ENCODE measurements around the gene OPA1. TPM values are rescaled to one million over a fixed set of nuclear protein-coding genes. Genes with fewer than 3 reads are reported as not detected.

Gene OPA1
- polyA plus RNA-seq, 1 donor (not counting 4 experiments of a cell fraction or from before 2014, with no cell fraction given), result 50.1 TPM

- dilution Hi-C loops (cut with MboI; ENCODE audit: extremely low pct_ligation_motif_present, low sequenced_read_pairs), result no loop called here
- H3K36me3 ChIP-seq (ENCODE audit: control insufficient read depth in 2 of 2, extremely low read depth in 1 of 2, insufficient read depth in 2 of 2, low read length in 2 of 2), result peaks cover 7 to 17% of the 10 kb centered on the region in 2 experiments
- H4K20me1 ChIP-seq (ENCODE audit: control insufficient read depth, extremely low read depth, insufficient read depth, low read length), result no peaks in the 10 kb centered on the region
- FAIRE-seq (no peak), DNase-seq (ENCODE audit: low read depth, low spot score) (no peak)
- H3K4me3 ChIP-seq (ENCODE audit: control insufficient read depth in 2 of 3, extremely low read depth in 1 of 3, insufficient read depth in 2 of 3, low read depth in 1 of 3, low read length in 3 of 3), result no peak overlapping the region
- H3K27ac ChIP-seq (ENCODE audit: control insufficient read depth, insufficient read depth, low read length), result no peak overlapping the region
- H3K79me2 ChIP-seq (ENCODE audit: control insufficient read depth, insufficient read depth, low read length), result no peaks in the 10 kb centered on the region
- H3K4me2 ChIP-seq (ENCODE audit: control insufficient read depth, extremely low read depth, insufficient read depth, low read depth, low read length), result no peak overlapping the region
- H2AFZ ChIP-seq (ENCODE audit: control insufficient read depth, low read length), result no peak overlapping the region
- no peak overlapping the region for H3K9ac ChIP-seq (ENCODE audit: control insufficient read depth, extremely low read depth, insufficient read depth, low read length)
- no peaks in the 10 kb centered on the region for H3K27me3 ChIP-seq (ENCODE audit: control insufficient read depth, extremely low read depth, insufficient read depth, low read length)
- TF ChIP-seq CTCF (optimal IDR thresholded peaks at IDR 0.05 in 1 of 3, IDR thresholded peaks at IDR 0.05 in 1 of 3, conservative IDR thresholded peaks at IDR 0.05 in 1 of 3; ENCODE audit: extremely low read depth in 1 of 3, insufficient read depth in 2 of 3, low read length in 3 of 3), result no peak
- TF ChIP-seq EZH2 (IDR thresholded peaks at IDR 0.05; ENCODE audit: low read length), result no peak
- no peaks in the 10 kb centered on the region for H3K4me1 ChIP-seq (ENCODE audit: control insufficient read depth, extremely low read depth, insufficient read depth, low read length)
- no peaks in the 10 kb centered on the region for H3K9me1 ChIP-seq (ENCODE audit: control insufficient read depth, extremely low read depth, insufficient read depth, low read length)
- no peaks in the 10 kb centered on the region for H3K9me3 ChIP-seq (ENCODE audit: control insufficient read depth, low read depth, low read length)
These were observed 63.9 kb downstream of the OPA1 start for GRCh38 chr3:193656878-193657282.

- Histone ChIP-seq H3K27ac (ENCODE audit: control insufficient read depth, insufficient read depth, low read length) (no peak overlapping the region), H3K4me1 (ENCODE audit: control insufficient read depth, extremely low read depth, insufficient read depth, low read length) (no peaks in the 10 kb centered on the region), H3K9me3 (ENCODE audit: control insufficient read depth, low read depth, low read length) (no peaks in the 10 kb centered on the region), H3K4me3 (ENCODE audit: control insufficient read depth in 2 of 3, extremely low read depth in 1 of 3, insufficient read depth in 2 of 3, low read depth in 1 of 3, low read length in 3 of 3) (no peak overlapping the region), H3K4me2 (ENCODE audit: control insufficient read depth, extremely low read depth, insufficient read depth, low read depth, low read length) (no peak overlapping the region), H3K36me3 (ENCODE audit: control insufficient read depth in 2 of 2, extremely low read depth in 1 of 2, insufficient read depth in 2 of 2, low read length in 2 of 2) (peaks cover 7 to 13% of the 10 kb centered on the region in 2 experiments), H3K27me3 (ENCODE audit: control insufficient read depth, extremely low read depth, insufficient read depth, low read length) (no peaks in the 10 kb centered on the region), H3K79me2 (ENCODE audit: control insufficient read depth, insufficient read depth, low read length) (no peaks in the 10 kb centered on the region), H4K20me1 (ENCODE audit: control insufficient read depth, extremely low read depth, insufficient read depth, low read length) (no peaks in the 10 kb centered on the region), H2AFZ (ENCODE audit: control insufficient read depth, low read length) (no peak overlapping the region), H3K9me1 (ENCODE audit: control insufficient read depth, extremely low read depth, insufficient read depth, low read length) (no peaks in the 10 kb centered on the region), H3K9ac (ENCODE audit: control insufficient read depth, extremely low read depth, insufficient read depth, low read length) (no peak overlapping the region)
- no peak for FAIRE-seq
- no peak for DNase-seq (ENCODE audit: low read depth, low spot score)
- dilution Hi-C loops (cut with MboI; ENCODE audit: extremely low pct_ligation_motif_present, low sequenced_read_pairs), result no loop called here
- no peak for TF ChIP-seq CTCF (optimal IDR thresholded peaks at IDR 0.05 in 1 of 3, IDR thresholded peaks at IDR 0.05 in 1 of 3, conservative IDR thresholded peaks at IDR 0.05 in 1 of 3; ENCODE audit: extremely low read depth in 1 of 3, insufficient read depth in 2 of 3, low read length in 3 of 3)
- no peak for TF ChIP-seq EZH2 (IDR thresholded peaks at IDR 0.05; ENCODE audit: low read length)
These were observed 67.2 kb downstream of the OPA1 start for GRCh38 chr3:193660171-193660570.
